Neural crest cell (in vitro differentiated cells): ENCODE data around the gene SUPT4H1. TPM values are rescaled to one million over a fixed set of nuclear protein-coding genes. Genes with fewer than 3 reads are reported as not detected.

ENCODE experiments used
- DNase-seq: peaks from one replicate; pipeline ENCODE4 v3.0.0; 2021; ENCODE audit warnings: low read depth, mixed read lengths, low spot score
- H3K27ac Mint-ChIP-seq: one replicate; pipeline ENCODE4 v1.8.0; 2021; ENCODE audit warnings: mild to moderate bottlenecking, mixed read lengths; ENCODE audit not compliant: unreplicated experiment
- H3K27me3 Mint-ChIP-seq: 2 replicates; pipeline ENCODE4 v1.8.0; 2021; ENCODE audit warnings: low read depth, mild to moderate bottlenecking, mixed read lengths
- H3K36me3 Mint-ChIP-seq: 2 replicates; pipeline ENCODE4 v1.8.0; 2021; ENCODE audit warnings: low read depth, mild to moderate bottlenecking, mixed read lengths
- H3K4me1 Mint-ChIP-seq: 2 replicates; pipeline ENCODE4 v1.8.0; 2021; ENCODE audit warnings: mixed read lengths
- H3K4me3 Mint-ChIP-seq: one replicate; pipeline ENCODE4 v1.8.0; 2021; ENCODE audit warnings: mild to moderate bottlenecking, mixed read lengths
- H3K9me3 Mint-ChIP-seq: 2 replicates; pipeline ENCODE4 v1.8.0; 2021; ENCODE audit warnings: mixed read lengths
- total RNA-seq: library from RNA; stranded (reverse); gene quantifications from 2 replicates; pipeline ENCODE4 v1.2.1, GENCODE V29; 2021
- TF ChIP-seq, protein P1 (sequence below): fragments of 200-600 bp; sonication (generic); conservative IDR thresholded peaks from 2 replicates; pipeline ENCODE4 v1.5.0; 2021; ENCODE audit warnings: antibody characterized with exemption, mild to moderate bottlenecking

SUPT4H1 gene
- total RNA-seq, 1 donor from 2014 or later, result 83.8 TPM

DNA sequence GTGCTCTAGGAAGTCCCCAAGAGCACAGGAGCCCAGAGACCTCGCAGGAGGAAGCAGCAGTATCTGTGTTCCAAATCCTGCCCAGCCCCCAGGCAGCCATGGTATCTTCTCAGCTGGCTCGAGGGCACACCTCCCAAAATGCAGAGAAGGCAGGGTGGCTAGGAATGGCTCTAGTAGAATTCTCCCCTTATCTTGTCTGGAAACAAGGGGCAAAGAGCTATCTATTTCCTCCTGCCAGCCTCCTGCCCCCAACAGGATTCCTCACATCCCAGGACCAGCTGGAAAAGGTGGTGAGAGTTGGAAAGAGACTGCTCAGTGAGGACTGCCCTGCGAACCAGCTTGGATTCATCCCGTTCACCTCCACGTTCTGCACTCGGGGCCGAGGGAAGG lies 14.8 kb downstream of the SUPT4H1 start:
- H3K27ac Mint-ChIP-seq, result peak overlapping the region; percentile 57
- DNase-seq, result no peak

DNA sequence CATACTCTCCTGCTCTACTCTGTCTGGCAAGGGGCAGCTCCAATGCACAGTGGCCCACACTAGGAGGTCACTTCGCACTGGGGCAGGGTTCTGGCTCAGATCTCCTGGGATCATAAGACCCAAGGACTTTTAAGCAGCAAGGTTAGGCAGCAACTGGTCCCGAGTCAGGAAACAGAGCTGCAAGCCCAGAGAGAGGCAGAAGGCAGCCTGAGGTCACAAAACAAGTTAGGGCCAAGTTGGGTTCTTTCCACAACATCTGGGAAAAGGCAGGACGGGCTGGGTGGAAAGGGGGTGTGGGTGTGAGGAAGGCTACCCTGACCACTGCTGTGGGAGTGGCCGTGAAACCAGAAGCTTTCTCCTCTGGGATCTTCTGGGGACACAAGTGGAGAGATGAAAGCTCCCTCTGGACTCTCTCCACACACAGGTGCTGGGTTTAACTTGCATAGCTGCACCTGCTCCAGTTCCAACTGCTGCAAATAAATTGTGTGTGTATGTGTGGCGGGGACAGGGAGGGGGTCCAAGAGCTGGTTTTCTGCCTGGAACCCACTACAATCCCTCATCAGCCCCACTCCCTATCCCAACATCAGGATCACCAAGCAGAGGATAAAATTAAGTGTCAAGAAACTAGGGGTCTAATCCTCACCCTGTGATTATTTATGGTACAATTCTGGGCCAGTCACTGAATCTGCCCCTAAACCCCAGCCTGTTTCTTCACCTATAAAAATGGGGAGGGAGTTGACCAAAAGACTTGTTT lies 15.4 kb downstream of the SUPT4H1 start:
- no peaks in the 10 kb centered on the region for H3K27me3 Mint-ChIP-seq
- H3K9me3 Mint-ChIP-seq, result no peaks in the 10 kb centered on the region
- H3K36me3 Mint-ChIP-seq, result no peaks in the 10 kb centered on the region
- TF ChIP-seq, protein P1, sequence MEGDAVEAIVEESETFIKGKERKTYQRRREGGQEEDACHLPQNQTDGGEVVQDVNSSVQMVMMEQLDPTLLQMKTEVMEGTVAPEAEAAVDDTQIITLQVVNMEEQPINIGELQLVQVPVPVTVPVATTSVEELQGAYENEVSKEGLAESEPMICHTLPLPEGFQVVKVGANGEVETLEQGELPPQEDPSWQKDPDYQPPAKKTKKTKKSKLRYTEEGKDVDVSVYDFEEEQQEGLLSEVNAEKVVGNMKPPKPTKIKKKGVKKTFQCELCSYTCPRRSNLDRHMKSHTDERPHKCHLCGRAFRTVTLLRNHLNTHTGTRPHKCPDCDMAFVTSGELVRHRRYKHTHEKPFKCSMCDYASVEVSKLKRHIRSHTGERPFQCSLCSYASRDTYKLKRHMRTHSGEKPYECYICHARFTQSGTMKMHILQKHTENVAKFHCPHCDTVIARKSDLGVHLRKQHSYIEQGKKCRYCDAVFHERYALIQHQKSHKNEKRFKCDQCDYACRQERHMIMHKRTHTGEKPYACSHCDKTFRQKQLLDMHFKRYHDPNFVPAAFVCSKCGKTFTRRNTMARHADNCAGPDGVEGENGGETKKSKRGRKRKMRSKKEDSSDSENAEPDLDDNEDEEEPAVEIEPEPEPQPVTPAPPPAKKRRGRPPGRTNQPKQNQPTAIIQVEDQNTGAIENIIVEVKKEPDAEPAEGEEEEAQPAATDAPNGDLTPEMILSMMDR, result no peak
- H3K27ac Mint-ChIP-seq, result no peak overlapping the region
- no peak for DNase-seq
- H3K4me3 Mint-ChIP-seq, result no peak overlapping the region
- peaks cover 19% of the 10 kb centered on the region for H3K4me1 Mint-ChIP-seq

More for the DNA sequence above, 14.8 kb downstream of the SUPT4H1 start:
- Mint-ChIP-seq H3K36me3 (no peaks in the 10 kb centered on the region), H3K27me3 (no peaks in the 10 kb centered on the region), H3K9me3 (no peaks in the 10 kb centered on the region), H3K4me1 (peaks cover 19% of the 10 kb centered on the region), H3K4me3 (no peak overlapping the region)
- TF ChIP-seq, protein P1, result no peak

DNA sequence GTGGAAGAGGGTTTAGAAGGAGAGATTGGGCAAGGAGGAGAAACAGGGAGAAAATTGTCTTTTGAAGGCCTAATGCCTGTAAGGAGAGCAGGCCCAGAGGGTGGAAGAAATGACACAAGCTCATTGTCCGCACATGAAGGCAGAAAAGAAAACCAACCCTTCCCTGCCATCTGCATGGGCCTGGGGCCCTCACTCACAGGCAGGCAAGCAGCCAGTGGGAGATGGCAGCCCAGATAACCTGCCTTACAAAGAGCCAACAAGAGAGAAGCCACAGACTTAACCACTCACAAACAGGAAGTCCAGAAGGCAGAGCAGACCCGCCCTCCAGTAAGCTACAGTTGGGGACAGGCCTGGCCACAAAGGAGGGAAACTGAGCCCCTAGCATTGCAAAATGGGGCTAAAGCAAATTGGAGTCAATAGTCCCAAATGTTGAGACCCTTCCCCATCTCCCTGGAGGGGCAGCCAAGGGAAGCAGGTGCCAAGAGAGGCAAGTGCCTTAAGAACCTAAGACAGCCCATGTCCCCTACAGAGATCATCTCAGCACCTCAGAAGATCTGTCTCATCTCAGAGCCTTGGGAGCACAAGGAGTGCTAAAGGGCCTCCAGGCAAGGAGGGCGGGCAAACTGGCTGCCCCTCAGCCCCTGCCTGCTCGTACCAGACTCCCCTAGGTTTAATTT lies 16.1 kb downstream of the SUPT4H1 start:
- TF ChIP-seq, protein P1, result no peak
- Mint-ChIP-seq H3K4me3 (no peak overlapping the region), H3K27ac (peak overlapping the region; percentile 5)

DNA sequence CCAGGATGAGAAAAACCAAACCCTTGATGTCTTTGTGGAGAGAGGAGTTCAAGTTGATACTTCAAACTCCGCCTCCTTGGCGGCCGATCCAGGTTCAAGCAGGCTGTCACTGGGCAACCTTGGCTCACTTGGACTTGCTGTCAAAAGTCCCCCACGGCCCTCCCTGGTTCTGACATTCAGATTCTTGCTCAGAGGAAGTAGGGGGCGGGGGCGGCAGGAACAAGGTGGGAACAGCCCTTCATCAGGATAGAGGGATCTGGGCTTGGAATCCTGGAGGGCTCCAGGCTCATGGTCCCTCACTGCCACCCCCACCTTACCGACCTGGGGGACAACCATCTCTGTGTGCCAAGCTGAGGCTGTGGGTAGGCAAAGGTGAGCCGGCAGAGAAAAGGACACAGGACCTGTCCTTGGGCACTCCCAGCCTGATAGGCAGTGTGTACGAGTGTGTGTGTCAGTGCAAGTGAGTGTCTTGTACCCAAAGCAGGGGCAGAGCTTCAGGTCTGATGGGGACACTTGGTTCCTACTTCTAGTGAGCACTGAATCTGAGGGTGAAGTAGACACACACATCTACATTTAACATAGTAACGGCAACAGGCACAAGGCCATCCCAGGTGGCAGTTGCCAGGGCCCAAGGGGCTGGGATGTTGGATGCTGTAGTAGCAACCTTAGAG lies 16.8 kb downstream of the SUPT4H1 start:
- H3K4me3 Mint-ChIP-seq, result no peak overlapping the region
- TF ChIP-seq, protein P1, result no peak
- H3K27me3 Mint-ChIP-seq, result no peaks in the 10 kb centered on the region
- H3K36me3 Mint-ChIP-seq, result no peaks in the 10 kb centered on the region
- H3K4me1 Mint-ChIP-seq, result peaks cover 19% of the 10 kb centered on the region
- no peak for DNase-seq
- H3K27ac Mint-ChIP-seq, result peak overlapping the region; percentile 5
- H3K9me3 Mint-ChIP-seq, result no peaks in the 10 kb centered on the region

More for the DNA sequence above, 16.1 kb downstream of the SUPT4H1 start:
- DNase-seq, result no peak
- Mint-ChIP-seq H3K9me3 (no peaks in the 10 kb centered on the region), H3K4me1 (peaks cover 19% of the 10 kb centered on the region), H3K27me3 (no peaks in the 10 kb centered on the region), H3K36me3 (no peaks in the 10 kb centered on the region)

DNA sequence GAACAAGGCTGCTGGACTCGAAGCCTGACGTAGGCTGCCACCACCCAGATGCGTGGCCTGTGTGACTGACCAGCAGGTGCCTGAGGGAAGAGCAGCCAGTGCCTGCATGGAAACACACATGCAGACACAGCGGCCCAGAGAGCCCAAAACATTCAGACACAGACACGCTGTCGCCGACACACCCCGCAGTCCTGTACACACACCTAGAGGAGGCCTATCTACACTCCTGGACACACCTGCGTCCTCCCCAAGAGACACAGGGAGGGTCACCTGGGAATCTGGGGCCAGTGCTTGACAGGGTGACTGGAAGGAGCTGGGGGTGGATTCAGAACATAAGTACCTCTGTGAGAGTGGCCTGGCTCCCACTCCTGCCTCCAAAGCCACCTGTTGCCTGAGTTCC lies 17.3 kb downstream of the SUPT4H1 start:
- Mint-ChIP-seq H3K36me3 (no peaks in the 10 kb centered on the region), H3K27ac (no peak overlapping the region), H3K4me3 (no peak overlapping the region), H3K4me1 (peaks cover 21% of the 10 kb centered on the region), H3K27me3 (no peaks in the 10 kb centered on the region), H3K9me3 (no peaks in the 10 kb centered on the region)
- TF ChIP-seq, protein P1, result no peak
- no peak for DNase-seq
